CD4-positive, alpha-beta T cell (primary cell): ENCODE results near the gene MRPL20. TPM values are rescaled to one million over a fixed set of nuclear protein-coding genes. Genes with fewer than 3 reads are reported as not detected.

Experiments
- ATAC-seq: fragments of 200-7000 bp; cut with Tn5 transposase; one replicate; pipeline ENCODE4 v1.10.0; 2022; ENCODE audit warnings: mild to moderate bottlenecking; ENCODE audit not compliant: poor library complexity
- CTCF ChIA-PET: fragments of 350-600 bp; sonication (Branson Sonifier 250); formaldehyde crosslinking; loops from one replicate; lab custom pipeline; 2021; ENCODE audit warnings: antibody characterized with exemption, inconsistent platforms; lab: Charles Lee
- POLR2A ChIA-PET: fragments of 350-600 bp; sonication (Branson Sonifier 250); formaldehyde crosslinking; loops from one replicate; lab custom pipeline; 2021; ENCODE audit warnings: antibody characterized with exemption, inconsistent platforms; lab: Charles Lee
- DNase-seq, 14 experiments: peaks; one replicate each; pipeline ENCODE4 v3.0.0-alpha.2; 2013 to 2020; ENCODE audit warnings: mixed read lengths in 2 of 14
- H3K27ac ChIP-seq, 2 donors: one replicate each; pipeline versions ENCODE4 v1.5.1 to v1.7.0; 2013; ENCODE audit warnings: low read length in 2 of 2, low read depth in 1 of 2, mild to moderate bottlenecking in 1 of 2
- H3K27me3 ChIP-seq, 2 experiments: 1 replicate in 1 of 2; 2 replicates in 1 of 2; pipeline versions ENCODE4 v1.6.1 to v1.7.0; 2013; ENCODE audit warnings: low read length in 2 of 2, control low read depth in 1 of 2, mild to moderate bottlenecking in 1 of 2, moderate library complexity in 1 of 2; ENCODE audit not compliant: insufficient read depth in 2 of 2, control insufficient read depth in 1 of 2
- H3K36me3 ChIP-seq: one replicate; pipeline ENCODE4 v1.6.1; 2013; ENCODE audit warnings: low read length, control low read depth; ENCODE audit not compliant: insufficient read depth
- H3K4me1 ChIP-seq: one replicate; pipeline ENCODE4 v1.6.1; 2013; ENCODE audit warnings: low read length, control low read depth; ENCODE audit not compliant: insufficient read depth
- H3K4me3 ChIP-seq: one replicate; pipeline ENCODE4 v1.5.1; 2013; ENCODE audit warnings: mild to moderate bottlenecking, low read length, moderate library complexity
- H3K9me3 ChIP-seq, 2 experiments: 1 replicate in 1 of 2; 2 replicates in 1 of 2; pipeline versions ENCODE4 v1.6.1 to v1.7.0; 2013; ENCODE audit warnings: low read length in 2 of 2, mild to moderate bottlenecking in 2 of 2, control low read depth in 1 of 2, moderate library complexity in 1 of 2; ENCODE audit not compliant: control insufficient read depth in 1 of 2, insufficient read depth in 1 of 2
- H3K27ac Mint-ChIP-seq: one replicate; pipeline ENCODE4 v1.8.0; 2020; ENCODE audit warnings: mixed read lengths
- H3K27me3 Mint-ChIP-seq: one replicate; pipeline ENCODE4 v1.8.0; 2021; ENCODE audit warnings: mixed read lengths
- H3K36me3 Mint-ChIP-seq: one replicate; pipeline ENCODE4 v1.8.0; 2021; ENCODE audit warnings: low read depth, mixed read lengths
- H3K4me1 Mint-ChIP-seq: one replicate; pipeline ENCODE4 v1.8.0; 2021; ENCODE audit warnings: low read depth, mixed read lengths
- H3K4me3 Mint-ChIP-seq: one replicate; pipeline ENCODE4 v1.8.0; 2020; ENCODE audit warnings: mild to moderate bottlenecking, mixed read lengths
- H3K9me3 Mint-ChIP-seq: one replicate; pipeline ENCODE4 v1.8.0; 2020; ENCODE audit warnings: mixed read lengths
- CTCF ChIP-seq: fragments of 200-600 bp; IDR thresholded peaks from one replicate; pipeline ENCODE4 v1.8.0; 2022; ENCODE audit warnings: antibody characterized with exemption, mild to moderate bottlenecking
- intact Hi-C, 2 experiments: fragments of 100-400 bp; cut with DNase I in 1 of 2; cut with micrococcal nuclease in 1 of 2; formaldehyde crosslinking; loops; one replicate each; pipeline versions ENCODE4 v1.15.1 to v1.9.0; 2023 to 2025; cut with DNase I, micrococcal nuclease
- total RNA-seq, 174 experiments: library from RNA in 2 of 174; stranded (reverse) in 2 of 174; gene quantifications; one replicate each; pipeline ENCODE4 v1.2.3 and lab custom pipeline; 2021 to 2026

MRPL20 gene
- total RNA-seq, 2 experiments from 2014 or later: 99.9 to 103 TPM

DNA sequence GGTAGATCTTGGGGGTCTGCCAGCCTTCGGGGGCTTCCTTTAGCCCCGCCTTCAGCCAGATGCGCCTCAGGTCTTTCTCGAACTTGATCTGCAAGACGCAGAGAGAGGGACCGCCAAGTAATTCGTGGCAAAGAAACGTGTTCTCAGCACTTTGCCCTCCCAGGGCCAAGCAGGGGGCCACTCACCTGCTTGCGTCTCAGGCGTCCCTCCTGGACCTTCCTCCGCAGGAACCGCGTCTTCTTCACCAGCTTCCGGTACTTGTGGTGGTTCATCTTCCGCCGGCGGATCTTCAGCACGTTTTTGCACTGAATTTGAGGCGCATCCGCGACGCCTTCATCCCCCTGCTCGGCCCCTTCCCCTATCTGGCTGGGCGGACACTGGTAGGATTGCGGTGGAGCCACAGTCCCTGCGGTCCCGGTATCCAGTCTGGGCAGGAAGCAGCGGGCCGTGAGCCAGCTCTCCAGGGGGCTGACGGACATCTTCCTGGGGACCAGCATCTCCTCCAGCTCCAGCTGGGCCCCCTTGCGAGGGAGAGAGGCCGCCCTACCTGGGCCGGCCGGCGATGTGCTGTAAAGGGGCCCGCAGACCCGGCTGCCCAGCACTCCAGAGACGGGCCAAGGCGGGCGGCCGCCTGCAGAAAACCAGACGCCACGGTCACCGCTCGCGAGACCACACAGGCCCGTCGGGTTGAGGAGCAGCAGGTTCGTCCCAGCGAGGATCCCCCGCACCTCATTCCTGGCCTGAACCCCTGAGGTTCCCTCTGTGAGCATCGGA is 33.1 kb downstream of the MRPL20 start:
- Histone ChIP-seq H3K9me3 (no peaks in the 10 kb centered on the region), H3K36me3 (peaks cover 4% of the 10 kb centered on the region), H3K4me3 (peak overlapping the region; percentile 84), H3K27me3 (no peaks in the 10 kb centered on the region), H3K4me1 (peaks cover 54% of the 10 kb centered on the region), H3K27ac (peak overlapping the region; percentile 87 to 89)
- H3K4me1 Mint-ChIP-seq: peaks cover 40% of the 10 kb centered on the region
- peak overlapping the region; percentile 91 for H3K27ac Mint-ChIP-seq
- no peaks in the 10 kb centered on the region for H3K27me3 Mint-ChIP-seq
- ChIA-PET POLR2A (interaction anchor here (0.6 to 4.1 kb wide), 5 partner anchors 25 to 790 kb away, joined by 4 to 80 read pairs (median 23); partner anchors contain the start of genes CCNL2 and MRPL20), CTCF (interaction anchor here (1.6 kb wide), 1 partner anchor 33 kb away, joined by 7 read pairs; the partner anchor contains the start of gene MRPL20)
- peaks cover 10% of the 10 kb centered on the region for H3K36me3 Mint-ChIP-seq
- DNase-seq (peak in 1 of 14 experiments; percentile 48), ATAC-seq (no peak)
- no peak for TF ChIP-seq CTCF
- peak overlapping the region; percentile 88 for H3K4me3 Mint-ChIP-seq
- intact Hi-C loops: loop anchor here (2.0 to 10.0 kb wide), 5 partner anchors 25 to 99 kb away; partner anchors contain the start of genes ACAP3 (in 1 of the 2), CCNL2 (in 1 of the 2), MRPL20 (in 1 of the 2) and PUSL1 (in 1 of the 2)
- H3K9me3 Mint-ChIP-seq: no peaks in the 10 kb centered on the region

GRCh38 chr1:1373051-1373814 is 33.9 kb downstream of the MRPL20 start:
- H3K9me3 ChIP-seq: no peaks in the 10 kb centered on the region
- Mint-ChIP-seq H3K9me3 (no peaks in the 10 kb centered on the region), H3K27me3 (no peaks in the 10 kb centered on the region), H3K27ac (peak overlapping the region; percentile 91), H3K4me3 (peak overlapping the region; percentile 88), H3K36me3 (peaks cover 10% of the 10 kb centered on the region), H3K4me1 (peaks cover 41% of the 10 kb centered on the region)
- DNase-seq (peak in 1 of 14 experiments; percentile 41), ATAC-seq (no peak)
- peaks cover 54% of the 10 kb centered on the region for H3K4me1 ChIP-seq
- intact Hi-C loops: loop anchor here (2.0 to 10.0 kb wide), 2 partner anchors 68 kb away; partner anchors contain the start of genes ACAP3 (in 1 of the 2) and PUSL1 (in 1 of the 2)
- H3K27ac ChIP-seq: no peak overlapping the region
- ChIA-PET CTCF (interaction anchor here (0.8 kb wide), 1 partner anchor 25 kb away, joined by 3 read pairs; no protein-coding TSS in a partner anchor), POLR2A (interaction anchor here (2.3 to 4.1 kb wide), 3 partner anchors 19 to 27 kb away, joined by 11 to 23 read pairs (median 12); partner anchors contain the start of gene CCNL2)
- no peak for TF ChIP-seq CTCF
- H3K36me3 ChIP-seq: peaks cover 4% of the 10 kb centered on the region
- no peak overlapping the region for H3K4me3 ChIP-seq
- H3K27me3 ChIP-seq: no peaks in the 10 kb centered on the region
